Suprapubic skin (tissue), 4 donors: ENCODE measurements around the gene ZW10.
"Not testable (repeated sequence)": the region's sequence is repeated elsewhere in the genome, so short reads cannot be mapped to it uniquely, and the experiment has no call there.

Experiments
- CTCF ChIP-seq, 2 donors: fragments of 200-600 bp in 1 of 2; fragments of 450-650 bp in 1 of 2; sonication (generic) in 1 of 2; IDR thresholded peaks; one replicate each; pipeline ENCODE4 v1.5.1; 2016 to 2019; ENCODE audit warnings: antibody characterized with exemption in 2 of 2, mild to moderate bottlenecking in 1 of 2, moderate library complexity in 1 of 2
- EP300 ChIP-seq: sonication (generic); formaldehyde crosslinking; IDR thresholded peaks from one replicate; pipeline ENCODE4 v1.6.1; 2017; ENCODE audit warnings: antibody characterized with exemption
- POLR2A ChIP-seq, 2 donors: fragments of 450-650 bp; IDR thresholded peaks; one replicate each; pipeline ENCODE4 v1.6.1; 2017; ENCODE audit warnings: antibody characterized with exemption in 2 of 2, mild to moderate bottlenecking in 2 of 2, moderate library complexity in 2 of 2
- POLR2AphosphoS5 ChIP-seq, 3 donors: sonication (generic); formaldehyde crosslinking; IDR thresholded peaks; one replicate each; pipeline ENCODE4 v1.6.1; 2017; ENCODE audit warnings: antibody characterized with exemption in 3 of 3

GRCh38 chr11:113789016-113789415 lies 15.5 kb upstream of the ZW10 start:
- TF ChIP-seq CTCF (IDR thresholded peaks at IDR 0.05); EP300; POLR2A (IDR thresholded peaks at IDR 0.05); POLR2AphosphoS5 (IDR thresholded peaks at IDR 0.05): not testable (repeated sequence)
